NCI-H82 treated with DMSO at 0.1 percent for 48 hours (cell line): ENCODE results near the gene SHC2.
A peak's percentile ranks its signal among the peaks of the same experiment; 100 is the strongest.
"Not testable (repeated sequence)": the region's sequence is repeated elsewhere in the genome, so short reads cannot be mapped to it uniquely, and the experiment has no call there.

ENCODE experiments used
- DNase-seq: peaks from one replicate; lab custom pipeline; 2025; ENCODE audit not compliant: unreplicated experiment; lab: John Stamatoyannopoulos, UW

Gene SHC2

DNA sequence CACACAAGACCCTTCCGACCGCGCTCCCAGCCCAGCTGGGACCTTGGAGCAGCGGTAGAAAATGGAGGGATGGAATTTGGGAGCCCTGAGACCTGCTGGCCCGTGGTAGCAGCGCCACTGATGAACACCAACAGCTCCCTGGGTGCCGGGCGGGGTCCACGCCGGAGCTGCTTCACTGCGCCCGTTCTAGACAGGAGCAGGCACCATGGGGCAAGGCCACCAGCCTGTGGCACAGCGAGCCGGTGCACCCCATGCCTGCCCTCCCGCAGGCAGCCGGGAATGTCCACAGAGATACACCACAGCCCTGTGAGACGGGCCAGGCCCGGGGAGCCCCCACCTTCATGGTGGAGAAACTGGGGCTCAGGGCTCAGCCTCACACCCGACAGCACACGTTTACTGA, 9.9 kb upstream of the SHC2 start:
- DNase-seq = no peak

DNA sequence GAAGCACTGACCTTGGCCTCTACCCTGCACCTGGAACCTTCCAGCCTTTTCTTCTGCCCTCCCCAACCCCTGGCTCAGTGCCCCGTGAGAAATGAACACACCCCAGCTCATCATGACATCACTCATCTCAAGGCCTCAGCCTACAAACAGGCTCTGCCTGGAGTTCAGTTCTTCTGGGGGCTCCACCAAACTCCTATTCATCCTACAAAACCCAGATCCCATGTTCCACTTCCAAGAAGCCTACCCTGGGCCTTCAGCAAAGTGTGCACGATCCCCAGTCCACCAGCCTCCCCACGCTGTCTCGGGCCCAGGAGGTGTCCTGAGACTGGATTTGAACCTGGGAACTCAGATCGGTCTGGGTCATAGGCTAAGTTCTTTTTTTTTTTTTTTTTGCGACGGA, 9.0 kb upstream of the SHC2 start:
- DNase-seq = no peak

DNA sequence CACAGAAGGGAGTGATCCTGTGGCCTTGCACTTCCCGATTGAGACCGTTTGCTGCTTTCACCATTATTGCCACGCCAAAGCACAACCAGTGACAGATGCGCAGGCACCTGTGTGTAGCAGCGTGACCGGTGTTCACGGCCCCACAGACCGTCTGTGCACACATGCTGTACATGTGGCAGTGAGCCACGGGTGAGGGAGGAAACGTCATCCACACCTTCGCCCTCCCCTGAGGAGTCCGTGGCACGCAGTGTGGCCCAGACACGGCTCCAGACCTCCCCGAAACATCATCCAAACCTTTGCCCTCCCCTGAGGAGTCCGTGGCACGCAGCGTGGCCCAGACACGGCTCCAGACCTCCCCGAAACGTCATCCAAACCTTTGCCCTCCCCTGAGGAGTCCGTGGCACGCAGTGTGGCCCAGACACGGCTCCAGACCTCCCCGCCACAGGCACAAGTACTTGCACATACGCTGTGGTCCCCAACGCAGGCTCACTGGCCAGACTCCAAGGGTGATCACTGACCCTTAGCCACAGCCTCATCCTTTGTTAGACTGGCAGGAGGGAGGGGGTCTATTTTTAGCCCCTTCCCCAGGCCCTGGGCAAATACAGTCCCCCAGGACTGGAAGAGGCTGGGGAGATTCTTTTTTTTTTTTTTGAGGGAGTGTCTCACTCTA, 7.9 kb upstream of the SHC2 start:
- no peak for DNase-seq

DNA sequence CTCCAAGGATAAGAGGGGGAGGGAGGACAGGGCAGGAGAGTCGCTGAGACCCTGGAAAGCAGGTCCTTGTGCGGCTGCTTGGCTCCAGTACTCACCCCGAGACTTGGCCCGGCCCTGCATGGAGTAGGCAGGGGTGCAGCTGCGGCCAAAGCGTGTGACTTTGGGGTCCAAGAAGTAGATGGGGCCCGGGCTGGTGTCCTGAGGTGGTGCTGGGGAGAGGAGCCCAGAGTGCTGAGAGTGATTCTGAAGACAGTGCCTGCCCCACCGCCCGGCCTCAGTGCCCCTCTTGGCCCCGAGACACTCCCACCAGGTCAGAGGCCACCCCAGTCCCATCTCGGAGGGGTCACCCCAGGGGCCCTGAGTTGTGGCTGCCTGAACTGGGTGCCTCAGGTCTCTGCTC, 6.7 kb upstream of the SHC2 start:
- DNase-seq = no peak

DNA sequence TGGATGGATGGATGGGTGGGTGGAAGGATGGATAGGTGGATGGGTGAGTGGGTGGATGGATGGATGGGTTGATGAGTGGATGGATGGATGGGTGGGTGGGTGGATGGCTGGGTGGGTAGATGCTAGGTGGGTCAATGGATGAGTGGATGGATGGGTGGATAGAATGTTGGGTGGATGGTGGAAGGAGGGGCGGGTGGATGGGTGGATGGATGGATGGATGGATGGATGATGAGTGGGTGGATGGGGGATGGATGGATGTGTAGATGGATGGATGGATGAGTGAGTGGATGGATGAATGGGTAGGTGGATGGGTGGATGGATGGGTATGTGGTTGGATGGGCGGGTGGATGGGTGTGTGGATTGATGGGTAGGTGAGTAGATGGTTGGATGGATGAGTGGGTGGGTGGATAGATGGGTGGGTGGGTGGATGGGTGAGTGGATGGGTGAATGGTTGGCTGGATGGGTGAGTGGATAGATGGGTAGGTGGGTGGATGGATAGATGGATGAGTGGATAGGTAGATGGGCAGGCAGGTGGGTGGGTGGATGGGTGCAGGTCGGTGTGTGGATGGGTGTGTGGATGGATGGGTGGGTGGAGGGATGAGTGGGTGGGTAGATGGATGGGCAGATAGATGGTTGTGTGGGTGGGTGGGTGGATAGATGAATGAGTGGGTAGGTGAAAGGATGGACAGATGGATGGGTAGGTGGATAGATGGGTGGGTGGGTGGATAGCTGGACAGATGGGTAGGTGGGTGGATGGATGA, 4.4 kb upstream of the SHC2 start:
- no peak for DNase-seq

DNA sequence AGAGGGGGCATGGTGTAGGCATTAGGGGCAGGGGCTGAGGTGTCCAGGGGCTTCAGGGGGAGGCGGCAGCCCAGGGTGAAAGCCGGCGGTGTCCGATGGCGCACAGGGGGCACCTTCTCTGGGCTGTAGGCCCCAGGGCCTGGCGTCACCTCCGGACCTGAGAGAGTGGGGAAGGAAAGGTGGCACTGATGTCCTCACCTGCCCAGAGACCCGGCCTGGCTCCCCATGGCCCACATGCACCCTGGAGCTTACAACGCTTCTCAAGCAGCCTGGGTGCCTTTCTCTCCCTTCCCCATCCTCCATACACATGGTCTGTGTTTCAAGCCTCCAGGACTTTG, 3.3 kb upstream of the SHC2 start:
- no peak for DNase-seq

DNA sequence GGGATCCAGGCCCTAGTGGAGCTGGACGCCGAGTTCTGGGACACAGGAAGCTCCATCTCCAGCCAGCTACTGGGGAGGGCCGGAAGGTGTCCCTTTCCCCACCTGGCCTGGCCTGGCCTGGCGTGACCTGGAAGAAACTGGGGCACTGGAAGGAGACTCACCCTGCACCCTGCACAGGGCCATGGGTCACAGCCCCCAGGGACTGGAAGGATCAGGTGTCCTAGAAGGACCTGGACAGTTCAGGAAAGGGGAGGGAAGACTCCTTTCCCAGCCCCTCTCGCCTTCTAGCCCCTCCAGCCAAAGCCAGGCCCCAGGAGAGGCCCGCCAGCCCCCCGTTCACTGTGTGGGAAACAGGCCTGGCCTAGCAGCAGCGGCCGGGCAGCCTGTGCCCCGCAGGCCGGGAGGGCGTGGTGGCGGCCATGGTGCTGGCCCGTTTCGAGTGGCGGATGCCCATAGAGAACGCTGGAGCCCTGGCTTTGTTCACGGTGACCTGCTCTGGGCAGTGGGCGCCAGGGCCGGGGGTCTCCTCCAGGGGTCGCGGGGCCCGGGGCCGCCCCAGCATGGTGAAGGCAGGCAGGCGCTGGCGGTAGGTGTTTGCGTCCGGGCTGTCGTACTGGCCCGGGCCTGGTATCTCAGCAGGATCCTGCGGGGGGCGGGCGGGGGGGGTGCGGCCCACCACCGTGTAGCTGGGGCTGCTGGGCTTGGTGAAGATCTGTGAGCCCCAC, 2.8 kb upstream of the SHC2 start:
- DNase-seq = no peak

DNA sequence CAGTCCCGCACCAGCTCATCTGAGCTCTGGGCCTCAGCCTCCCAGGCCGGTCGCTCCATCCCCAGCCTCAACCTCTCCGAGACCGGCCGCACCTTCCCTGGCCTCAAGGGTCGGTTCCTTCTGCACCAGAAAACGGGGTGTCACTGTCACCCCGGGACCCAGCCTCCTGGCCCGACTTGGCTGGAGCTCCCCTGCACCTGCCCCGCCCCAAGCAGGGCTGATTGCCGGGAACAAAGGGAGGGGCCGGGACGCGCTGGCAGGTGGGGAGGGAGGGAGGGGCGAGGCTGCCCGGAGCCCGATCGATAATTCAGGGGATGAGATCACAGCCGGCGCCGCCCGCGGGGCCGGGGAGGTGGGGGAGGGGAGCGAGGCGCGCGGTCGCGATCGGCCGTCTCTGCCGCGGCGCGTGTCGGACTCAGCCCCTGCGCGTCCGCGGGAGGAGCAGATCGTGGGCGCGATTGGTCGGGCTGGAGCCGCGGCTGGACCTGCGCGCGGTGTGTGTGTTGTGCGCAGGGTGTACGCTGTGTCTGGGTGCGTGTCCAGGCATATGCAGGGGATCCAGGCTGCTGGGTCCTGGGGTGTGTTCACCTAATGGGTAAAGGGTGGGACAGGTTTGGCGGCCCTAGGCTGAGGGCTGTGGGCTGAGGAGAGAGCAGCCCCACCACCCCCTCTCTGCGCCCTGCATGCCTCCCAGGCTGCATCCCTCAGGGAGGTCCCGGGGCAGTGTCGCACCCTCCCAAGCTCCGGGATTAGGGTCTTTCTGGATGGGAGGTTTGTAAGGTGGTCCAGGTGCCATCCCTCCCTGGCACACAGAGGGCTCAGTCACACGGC, 1.1 kb upstream of the SHC2 start:
- DNase-seq = peak; percentile 41

DNA sequence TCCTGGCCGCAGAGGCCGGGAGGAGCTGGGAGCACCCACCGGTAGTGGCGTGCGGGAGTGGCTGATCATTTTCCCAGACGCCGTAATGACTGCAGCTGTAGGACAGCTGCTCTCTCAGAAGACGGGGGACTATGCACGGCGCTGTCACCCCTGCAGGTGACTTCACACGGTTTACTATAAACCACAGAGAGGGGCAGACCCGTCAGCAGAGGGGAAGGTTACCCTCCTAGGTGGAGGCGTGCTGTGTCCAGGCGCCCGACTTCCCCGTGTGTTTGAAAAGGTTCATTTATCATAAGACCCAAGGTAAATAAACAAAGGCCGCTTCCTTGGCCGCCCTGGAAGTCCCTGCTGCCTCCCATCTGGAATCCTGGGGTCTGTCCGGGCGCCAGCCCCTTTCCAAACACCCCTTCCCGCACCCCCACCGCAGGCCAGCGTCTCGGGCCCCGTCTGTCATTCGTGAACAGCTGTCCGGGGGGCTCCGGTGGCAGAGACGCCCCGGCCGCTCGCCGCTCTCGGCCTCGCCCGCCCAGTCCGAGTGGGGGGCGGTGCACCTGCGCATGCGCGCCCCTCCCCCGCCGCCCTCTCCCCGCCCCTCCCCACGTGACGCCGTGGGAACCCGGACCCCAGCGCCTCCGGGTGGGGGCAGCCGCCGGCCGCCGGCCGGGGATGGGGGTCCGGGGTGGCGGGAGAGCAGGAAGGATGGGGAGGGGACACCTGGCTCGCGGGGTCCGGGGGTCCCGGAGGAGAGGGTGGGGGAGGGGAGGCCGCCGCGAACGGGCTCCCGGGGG, 915 bp downstream of the SHC2 start:
- DNase-seq = no peak

DNA sequence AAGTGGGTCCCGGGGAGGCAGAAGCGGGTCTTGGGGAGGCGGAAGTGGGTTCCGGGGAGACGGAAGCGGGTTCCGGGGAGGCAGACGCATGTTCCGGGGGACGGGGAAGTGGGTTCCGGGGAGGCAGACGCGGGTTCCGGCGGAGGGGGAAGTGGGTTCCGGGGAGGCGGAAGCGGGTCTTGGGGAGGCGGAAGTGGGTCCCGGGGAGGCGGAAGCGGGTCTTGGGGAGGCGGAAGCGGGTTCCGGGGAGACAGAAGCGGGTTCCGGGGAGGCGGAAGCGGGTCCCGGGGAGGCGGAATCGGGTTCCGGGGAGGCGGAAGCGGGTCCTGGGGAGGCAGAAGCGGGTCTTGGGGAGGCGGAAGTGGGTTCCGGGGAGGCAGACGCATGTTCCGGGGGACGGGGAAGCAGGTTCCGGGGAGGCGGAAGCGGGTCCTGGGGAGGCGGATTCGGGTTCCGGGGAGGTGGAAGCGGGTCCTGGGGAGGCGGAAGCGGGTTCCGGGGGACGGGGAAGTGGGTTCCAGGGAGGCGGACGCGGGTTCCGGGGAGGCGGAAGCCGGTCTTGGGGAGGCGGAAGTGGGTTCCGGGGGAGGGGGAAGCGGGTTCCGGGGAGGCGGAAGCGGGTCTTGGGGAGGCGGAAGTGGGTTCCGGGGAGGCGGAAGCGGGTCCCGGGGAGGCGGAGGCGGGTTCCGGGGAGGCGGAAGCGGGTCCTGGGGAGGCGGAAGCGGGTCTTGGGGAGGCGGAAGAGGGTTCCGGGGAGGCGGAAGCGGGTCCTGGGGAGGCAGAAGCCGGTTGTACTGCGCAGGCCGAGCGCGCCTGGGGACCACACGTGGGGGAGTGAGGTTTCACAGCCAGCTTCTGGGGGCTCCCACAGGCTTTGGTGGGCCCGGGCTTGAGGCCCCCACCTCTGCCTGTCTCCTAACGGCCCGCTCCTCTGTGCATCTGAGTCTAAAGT, 2.5 kb downstream of the SHC2 start:
- no peak for DNase-seq

DNA sequence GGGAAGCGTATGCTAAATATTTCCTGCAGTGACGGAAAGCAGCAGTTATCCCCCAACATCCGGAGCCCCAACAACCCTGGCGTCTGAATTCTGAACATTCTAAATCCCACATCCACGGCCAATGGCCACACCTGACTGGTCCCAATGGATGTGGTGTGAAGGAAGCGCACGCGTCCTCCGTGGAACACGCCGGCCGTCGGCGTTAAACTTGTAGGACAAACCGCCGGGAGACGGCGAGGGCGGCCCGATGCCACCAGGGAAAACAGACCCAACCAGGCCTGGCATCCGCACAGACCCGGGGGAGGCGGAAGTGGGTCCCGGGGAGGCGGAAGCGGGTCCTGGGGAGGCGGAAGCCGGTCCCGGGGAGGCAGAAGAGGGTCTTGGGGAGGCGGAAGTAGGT, 3.2 kb downstream of the SHC2 start:
- no peak for DNase-seq

DNA sequence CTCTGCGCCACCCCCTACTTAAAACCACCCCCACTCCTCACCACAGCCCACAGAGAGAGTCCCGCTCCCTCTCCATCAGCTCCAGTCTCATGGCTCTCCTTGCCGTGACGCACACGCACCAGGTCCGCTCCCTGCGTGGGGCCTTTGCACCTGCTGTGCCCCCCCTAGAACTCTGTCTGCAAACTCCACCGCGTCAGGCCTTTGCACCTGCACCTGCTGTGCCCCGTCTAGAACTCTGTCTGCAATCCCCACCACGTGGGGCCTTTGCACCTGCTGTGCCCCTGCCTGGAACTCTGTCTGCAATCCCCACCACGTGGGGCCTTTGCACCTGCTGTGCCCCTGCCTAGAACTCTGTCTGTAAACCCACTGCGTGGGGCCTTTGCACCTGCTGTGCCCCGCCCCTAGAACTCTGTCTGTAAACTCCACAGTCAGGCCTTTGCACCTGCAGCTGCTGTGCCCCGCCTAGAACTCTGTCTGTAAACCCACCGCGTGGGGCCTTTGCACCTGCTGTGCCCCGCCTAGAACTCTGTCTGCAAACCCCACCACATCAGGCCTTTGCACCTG, 4.2 kb downstream of the SHC2 start:
- no peak for DNase-seq

DNA sequence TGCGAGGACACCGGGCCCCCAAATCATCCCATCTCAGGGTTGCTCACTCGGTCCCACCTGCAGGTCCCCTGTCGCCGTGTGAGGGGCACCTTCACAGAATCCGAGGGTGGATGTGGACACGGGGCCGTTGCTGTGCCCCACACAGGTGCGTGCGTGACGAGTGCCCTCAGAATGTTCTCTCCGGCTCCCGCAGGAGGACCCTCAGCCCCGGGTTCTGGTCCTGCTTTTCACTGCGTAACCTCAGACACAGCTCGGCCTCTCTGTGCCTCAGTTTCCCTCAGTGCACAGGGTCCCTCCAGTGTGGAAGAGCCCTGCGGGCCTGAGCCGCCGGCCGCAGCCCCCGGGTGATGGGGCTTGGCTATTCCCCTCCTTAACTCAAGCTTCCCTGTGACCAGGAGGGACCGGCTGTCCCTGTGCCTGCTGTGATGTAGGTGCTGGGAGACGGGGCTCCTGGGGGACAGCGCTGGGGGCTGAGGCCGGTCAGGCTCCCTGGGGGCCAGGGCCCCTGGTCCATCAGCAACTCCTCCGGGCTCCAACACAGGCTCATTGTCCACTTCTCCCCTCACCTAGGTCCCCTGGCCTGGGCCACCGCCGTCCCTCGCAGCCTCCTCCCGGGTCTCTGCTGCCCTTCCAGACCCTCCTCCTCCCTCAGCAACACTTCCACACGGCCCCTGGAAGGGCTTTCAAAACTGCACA, 4.8 kb downstream of the SHC2 start:
- DNase-seq = no peak

DNA sequence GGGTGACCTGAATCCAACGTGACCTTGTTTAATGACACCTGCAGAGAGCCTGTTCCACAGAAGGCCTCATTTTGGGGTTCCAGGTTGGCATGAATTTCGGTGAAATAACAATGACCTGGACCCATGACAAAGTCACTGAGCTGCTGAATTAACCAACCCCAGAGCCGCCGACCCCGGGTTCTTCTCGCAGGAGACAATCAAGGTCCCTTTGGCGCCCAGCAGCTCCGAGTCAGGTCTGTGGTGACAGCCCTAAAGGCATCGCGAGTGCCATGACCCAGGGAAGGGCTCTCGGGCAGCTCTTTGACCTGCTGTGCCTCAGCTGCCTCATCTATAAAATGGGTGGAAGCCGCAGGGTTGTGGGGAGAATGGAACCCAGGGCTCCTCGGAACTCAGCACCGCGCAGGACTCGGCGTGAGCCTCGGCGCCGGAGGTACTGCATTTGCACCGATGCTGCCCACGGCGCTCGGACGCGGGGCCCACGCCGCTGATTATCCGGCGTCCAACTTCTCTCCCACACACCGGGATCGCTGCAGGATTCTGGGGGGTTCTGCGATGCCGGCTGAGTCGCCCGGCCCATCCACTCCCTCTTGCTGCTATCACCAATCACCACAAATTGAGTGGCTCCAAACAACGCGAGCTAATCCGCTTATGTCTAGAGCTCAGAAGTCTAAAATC, 5.7 kb downstream of the SHC2 start:
- DNase-seq = no peak

DNA sequence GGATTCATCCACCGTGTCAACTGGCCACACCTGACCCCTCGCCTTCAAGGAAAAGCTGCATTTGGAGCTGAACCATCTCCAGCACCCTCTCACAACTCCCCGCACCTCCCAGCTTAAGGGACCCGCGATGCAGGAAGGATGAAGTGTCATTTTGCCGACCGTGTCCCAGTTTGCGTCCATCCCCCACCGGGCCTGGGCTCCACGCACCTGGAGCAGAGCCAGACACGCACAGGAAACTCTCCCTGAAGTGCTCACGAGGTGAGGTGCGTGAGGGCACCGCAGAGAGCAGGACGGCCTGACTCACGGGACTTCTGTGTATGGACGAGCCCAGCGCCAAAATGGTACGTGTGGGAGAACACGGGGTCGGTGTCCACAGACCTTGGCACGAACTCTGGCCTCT, 7.2 kb downstream of the SHC2 start:
- no peak for DNase-seq

DNA sequence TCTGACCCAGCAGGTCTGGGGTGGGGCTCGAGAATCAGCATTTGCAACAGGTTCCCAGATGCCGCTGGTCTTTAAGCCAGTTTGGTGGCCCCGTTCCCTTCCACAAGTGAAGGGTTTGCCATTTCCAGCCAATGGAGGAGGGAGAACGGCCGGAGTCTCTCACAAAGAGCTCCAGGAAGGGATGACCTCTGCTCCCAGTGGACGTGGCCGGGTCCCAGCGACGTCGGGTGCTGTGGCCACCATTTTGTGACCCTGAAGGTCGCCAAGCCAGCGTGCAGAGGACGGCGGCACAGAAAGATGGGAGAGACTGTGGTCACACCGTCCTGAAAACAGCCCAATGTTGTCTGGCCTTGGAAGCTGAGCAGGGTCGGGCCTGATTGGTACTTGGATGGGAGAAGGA, 8.0 kb downstream of the SHC2 start:
- no peak for DNase-seq

DNA sequence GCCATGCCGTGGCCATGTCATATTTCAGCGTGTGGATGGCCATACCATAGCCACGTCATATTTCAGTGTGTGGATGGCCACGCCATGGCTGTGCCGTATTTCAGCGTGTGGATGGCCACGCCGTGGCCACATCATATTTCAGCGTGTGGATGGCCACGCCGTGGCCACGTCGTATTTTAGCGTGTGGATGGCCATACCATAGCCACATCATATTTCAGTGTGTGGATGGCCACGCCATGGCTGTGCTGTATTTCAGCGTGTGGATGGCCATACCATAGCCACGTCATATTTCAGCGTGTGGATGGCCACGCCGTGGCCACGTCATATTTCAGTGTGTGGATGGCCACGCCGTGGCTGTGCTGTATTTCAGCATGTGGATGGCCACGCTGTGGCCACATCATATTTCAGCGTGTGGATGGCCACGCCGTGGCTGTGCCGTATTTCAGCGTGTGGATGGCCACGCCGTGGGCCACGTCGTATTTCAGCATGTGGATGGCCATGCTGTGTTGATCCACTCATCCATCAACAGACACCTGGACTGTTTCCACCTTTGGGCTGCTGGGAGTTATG, 9.8 kb downstream of the SHC2 start:
- not testable (repeated sequence) for DNase-seq

DNA sequence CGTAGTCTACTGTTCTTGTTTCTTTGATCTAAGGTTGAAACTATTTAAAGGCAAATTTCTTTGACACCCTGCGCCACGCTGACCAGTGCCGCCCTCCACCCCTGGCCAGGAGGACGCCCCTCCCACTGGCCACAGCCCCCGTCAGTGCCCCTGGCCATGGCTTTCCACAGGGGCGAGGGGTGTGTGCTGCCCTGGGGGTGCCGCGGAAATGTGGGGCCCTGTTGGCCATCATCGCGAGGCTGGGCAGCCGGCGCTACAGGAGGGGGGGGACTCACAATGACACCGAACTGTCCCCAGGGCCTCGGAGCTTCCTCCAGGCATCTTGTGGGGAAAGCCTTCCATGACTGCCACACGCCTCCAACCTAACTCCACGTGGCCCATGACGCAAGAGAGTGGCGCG, 10.9 kb downstream of the SHC2 start:
- no peak for DNase-seq
